MV-4-11 (cell line): ENCODE measurements around the gene PDE2A.

ENCODE experiments used
- DNase-seq: peaks from one replicate; lab custom pipeline; 2025; lab: John Stamatoyannopoulos, UW

Gene PDE2A

DNA sequence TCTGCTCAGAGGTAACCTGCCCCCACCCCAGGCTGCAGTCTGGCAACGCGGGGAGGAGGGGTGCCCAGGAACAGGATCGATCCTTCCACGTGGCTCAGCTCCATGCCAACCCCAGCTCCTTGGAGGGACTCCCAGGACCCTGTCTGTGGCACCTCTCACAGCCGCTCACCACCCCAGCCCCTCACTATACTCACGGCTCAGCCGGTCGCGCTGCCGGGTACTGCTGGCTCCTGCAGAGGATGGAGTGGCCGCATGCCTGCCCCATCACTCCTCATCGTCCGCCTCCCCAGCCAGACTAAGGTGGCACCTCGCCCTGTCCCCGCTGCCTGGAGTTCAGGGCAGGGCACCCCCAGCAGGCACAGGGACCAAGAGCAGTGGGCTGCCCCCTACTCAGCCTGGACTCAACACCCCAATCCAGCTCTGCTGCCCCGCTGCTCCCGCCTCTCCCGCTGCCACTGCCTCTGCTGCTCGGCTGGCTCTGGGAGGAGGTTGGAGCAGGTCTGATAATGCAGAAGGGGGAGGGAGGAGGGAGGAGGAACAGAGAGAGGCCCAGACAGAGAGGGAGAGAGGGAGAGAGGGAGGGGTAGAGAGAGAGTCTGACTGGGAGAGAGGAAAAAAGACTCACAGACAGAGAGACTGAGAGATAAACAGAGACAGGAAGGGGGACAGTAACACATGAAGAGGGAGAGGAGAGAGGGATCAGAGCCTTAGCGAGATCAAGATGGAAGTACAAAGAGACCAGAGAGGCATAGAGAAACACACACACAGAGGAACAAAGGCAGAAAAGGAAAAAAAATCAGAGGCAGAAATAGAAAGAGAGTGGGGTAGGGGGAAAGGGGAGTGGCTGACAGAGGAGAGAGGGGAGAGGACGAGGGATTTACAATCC is at the start of gene PDE2A:
Gene PDE2A (minus strand): TSS at position 480 of the 886 bp plus-strand sequence. CDS start 215 bp downstream, at position 265.
- no peak for DNase-seq

DNA sequence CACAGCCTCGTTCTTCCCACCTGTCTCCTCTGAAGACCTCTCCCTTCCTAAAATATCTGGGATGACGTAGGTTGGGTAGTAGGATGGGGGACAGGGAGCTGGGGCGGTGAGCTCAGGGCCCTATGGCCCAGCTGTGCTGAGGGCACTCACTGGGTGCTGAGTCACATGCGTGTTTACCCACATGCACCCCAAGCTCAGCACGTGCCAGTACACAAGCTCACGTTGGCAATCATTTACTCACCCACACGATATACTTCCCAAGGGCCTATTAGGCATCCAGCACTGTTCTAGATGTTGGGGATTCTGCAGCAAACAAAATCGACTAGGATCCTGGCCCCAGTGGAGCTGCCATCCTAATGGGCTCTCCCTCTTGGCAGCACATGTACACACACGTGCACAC is 49.3 kb upstream of the PDE2A start:
- no peak for DNase-seq

DNA sequence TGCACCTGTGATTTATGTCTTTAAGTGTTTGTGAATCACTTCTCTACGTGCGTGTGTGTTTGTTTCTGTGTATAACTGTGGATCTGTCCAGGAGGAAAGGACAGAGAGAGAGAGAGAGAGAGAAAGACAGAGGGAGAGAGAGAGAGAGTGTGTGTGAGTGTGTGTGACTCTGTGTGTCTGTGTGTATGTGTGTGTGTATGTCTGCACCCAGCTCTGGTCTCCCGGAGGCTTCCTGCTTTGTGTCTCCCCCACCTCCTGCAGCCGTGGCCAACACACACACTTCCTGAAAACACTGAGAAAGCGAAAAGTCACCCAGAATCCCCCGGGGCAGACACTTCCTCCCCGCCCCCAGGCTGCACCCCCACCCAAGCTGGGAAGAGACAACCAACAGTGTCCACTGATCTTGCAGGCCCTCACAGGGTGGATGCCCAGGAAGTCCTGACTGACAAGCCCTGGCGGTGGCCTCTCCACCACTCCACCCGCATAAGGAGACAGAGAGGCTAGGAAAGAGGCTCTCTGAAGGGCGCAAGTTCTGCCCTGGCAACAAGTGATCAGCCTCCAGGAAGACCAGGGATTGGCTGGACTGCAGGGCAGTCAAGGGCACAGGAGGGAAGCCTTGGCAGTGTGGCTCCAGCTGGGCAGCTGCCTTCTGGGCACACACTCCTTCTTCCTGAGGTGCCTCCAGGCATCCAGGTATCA is 48.0 kb upstream of the PDE2A start:
- peak; percentile 90 for DNase-seq

DNA sequence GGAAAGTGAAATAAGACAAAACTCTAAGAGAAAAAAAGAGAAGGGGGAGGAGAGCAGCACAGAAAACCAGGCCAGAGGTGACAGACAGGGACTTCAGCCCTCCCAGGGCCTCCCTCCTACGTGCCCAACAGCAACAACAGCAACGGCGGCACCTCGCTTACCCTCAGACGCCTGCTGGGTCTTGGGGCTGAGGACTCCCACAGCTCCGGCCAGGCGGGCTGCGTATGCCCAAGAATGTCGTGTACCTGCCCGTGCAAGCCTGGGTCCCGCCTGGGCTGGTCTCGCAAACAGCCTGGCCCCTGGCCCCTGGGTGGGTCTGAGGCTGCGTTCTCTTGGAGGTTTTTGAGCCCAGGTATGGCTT is 47.4 kb upstream of the PDE2A start:
- no peak for DNase-seq

DNA sequence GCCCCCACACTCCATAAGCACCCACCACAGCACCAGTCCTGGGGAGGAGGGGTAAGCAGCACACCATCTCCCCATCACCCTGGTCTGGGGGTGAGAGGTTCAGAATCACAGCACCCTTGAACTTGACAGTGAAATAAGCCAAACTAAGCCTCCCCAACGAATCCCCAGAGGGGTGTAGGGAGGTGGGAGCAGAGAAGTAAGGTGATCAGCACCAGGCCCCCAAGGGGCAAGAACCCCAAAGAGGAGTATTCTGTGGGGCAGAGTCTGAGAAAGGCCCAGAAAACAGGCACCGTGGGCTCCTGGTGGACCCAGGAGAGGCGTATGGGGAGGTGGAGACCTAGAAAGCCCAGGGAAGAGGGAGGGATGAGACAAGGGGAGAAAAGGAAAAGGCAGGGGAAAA is 47.1 kb upstream of the PDE2A start:
- no peak for DNase-seq

DNA sequence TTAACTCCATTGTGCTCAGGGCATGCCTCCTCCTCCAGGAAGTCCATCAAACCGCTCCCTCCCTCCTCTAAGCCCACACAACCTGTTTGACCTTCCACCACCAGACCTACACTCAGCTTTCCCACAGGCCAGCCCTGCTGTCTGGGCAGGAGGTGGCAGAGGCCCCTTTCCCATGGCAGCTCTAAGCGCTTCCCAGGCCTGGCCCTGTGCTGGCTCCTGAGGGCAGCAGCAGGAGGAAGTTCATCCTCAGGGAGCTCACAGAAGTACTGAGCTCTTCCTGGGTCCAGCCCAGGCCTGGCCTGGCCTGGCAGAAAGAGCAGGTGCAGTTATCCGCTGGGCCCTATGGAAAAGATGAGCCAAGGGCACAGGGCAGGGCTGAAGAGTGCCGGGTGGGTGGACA is 46.6 kb upstream of the PDE2A start:
- no peak for DNase-seq

DNA sequence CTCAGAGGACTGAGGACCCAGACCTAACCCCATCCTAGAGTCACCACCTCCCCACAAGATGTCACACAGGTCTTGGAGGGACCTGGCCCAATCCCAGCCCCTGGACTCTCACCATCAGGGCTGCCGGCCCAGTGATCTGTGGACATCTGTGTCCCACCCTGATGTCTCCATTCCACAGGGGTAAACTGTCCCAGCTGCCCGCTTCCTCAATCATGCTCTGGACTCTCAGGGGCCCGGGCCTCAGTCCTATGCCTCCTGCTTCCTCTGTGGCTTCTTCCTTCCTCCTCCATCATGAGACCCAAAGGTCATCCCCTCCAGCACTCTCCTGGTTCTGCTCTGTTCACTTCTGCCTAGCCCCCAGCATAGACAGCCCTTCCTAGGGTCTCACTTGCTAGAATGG is 45.8 kb upstream of the PDE2A start:
- peak; percentile 60 for DNase-seq

DNA sequence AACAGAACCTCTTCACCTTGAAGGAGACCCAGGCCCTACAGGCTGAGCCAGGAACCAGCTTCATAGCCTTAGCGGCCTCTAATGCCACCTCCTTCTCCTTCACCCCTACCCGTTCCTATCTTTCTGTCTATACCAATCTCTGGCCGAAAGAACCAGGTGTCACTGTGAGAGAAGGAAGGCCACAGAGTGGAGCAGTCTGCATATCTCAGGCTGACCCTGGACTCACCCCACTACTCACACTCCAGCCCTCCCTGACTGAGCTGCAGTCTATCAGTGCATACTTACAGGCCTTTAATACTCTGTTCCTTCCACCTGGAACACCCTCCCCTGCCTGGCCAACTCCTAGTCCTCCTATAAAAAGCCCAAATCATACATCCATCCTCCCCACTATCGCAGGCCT is 45.3 kb upstream of the PDE2A start:
- no peak for DNase-seq

DNA sequence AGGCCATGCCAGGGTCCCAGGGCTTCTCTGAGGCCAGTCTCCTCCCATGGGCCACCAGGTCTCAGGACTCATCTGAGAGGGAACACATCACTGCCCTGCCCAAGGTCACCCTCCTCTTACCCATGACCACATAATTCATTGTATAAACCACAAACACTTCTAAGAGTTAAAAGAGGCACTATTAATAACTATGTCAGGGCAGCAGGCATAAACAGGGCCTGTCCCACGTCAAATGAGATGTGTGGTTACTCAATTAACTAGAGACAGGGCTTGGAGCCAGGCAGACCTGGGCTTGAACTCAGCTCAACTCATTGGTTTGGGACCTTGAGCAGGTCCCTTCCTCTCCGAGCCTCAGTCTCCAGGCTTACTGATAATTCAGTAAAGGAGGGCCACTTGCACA is 44.9 kb upstream of the PDE2A start:
- peak; percentile 68 for DNase-seq

DNA sequence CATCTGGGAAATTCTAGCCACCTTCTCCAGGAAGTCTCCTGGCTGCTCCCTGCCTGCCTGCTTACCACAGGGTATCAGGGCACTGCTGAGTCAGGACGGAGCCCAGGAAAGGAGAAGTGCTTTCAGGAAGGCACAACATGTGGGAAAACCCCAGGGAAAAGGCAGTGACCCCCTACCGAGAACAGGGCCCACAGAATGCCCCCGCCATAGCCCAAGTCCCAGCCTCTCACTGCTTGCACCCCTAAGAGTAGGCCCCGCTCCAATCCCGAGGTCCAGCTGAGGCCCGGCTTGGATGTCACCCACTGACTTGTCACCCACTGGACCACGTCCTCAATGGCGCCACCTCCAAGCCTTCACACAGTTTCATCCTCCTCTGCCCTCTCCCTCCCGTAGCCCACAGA is 43.9 kb upstream of the PDE2A start:
- no peak for DNase-seq

DNA sequence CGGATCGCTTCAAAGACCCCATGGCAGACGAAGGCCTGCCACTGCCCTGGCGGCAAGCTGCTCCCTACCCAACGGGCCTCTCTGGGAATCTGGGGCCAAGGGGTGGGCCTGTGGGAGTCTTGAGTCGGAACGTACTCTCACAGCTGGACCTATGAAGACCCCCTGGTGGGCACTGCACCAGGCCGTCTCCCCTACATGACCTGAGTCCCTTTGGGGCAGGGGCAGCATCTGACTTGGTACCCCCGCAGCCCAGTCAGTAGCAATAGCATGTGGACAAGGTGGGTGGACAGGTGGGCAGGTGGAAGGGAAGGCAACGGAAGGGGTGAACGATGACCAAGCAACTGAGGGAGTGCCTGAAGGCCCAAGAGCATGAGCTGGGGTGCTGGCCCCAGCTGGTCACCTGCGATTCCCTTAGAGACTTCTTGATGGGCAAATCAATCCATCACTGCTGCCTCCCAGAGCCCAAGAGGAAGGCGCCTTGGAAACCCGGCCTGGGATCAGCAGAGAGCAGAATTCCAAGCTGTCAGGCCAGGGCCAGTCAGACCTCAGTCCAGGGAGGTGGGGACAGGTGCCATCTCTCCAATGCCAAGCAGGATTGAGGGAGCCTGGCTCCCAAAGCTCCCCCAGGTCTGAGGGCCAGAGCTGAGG is 42.7 kb upstream of the PDE2A start:
- no peak for DNase-seq

DNA sequence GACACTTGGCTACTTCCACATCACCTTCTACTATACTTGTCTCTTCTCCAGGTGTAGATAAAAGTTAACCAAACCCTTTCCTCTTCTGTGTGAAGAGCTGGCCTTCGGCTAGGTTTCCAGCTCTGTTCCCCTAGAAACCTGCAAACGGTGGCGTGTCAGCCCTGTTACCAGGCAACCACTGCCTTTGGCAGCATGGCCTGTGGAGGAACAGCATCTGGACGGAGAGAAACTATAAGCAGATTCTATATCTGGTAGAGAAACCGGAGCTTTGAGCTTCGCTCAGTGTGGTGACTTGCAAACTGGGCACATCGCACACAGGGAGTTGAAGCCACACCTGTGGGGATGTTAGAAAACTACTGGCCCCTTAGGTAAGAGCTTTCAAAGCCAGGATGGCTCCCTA is 42.1 kb upstream of the PDE2A start:
- DNase-seq: no peak

DNA sequence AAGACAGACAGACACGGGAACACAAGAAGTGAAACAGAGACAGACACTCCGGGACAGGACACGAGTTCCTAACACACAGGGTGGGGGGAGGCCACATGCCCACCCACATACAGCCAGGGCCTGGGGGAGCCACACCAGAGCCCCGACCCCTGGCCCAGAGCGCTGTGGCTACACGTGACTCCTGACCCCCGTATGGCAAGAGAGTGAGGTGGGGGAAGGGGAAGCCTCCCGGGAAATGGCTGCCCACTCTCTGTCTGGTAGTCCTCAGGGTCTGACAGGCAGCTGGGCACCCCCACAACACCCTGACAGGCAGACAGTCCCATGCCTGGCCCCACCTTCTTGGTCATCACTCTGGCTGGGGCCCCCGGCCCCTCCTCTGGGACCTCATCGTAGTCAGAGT is 38.6 kb upstream of the PDE2A start:
- no peak for DNase-seq

DNA sequence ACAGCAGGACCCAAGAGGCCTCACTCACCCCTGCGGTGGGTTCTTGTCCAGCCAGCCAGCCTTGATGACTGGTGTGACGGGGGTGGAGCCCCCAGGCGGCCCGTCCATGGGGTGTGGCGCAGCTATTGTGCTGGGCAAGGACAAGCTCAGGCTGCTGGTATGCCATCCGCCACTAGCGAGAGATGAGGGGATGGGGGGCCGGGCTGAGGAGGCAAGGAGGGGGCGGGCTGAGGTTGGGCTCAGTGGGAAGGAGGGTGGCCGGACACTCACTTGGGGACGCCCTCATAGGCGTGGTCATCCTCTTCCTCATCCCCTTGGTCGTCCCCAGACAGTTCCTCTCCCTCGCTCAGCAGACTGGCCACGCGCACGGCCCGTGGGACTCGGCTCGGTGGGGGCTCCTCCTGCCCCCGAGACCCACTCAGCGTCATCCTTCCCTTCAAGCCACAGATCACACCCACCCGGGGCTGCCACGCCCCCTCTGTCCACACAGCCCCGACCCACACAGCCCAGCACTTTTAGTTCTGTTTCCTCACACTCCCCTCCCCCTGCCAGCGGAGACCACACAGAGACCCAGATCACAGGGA is 38.0 kb upstream of the PDE2A start:
- DNase-seq: peak; percentile 67

DNA sequence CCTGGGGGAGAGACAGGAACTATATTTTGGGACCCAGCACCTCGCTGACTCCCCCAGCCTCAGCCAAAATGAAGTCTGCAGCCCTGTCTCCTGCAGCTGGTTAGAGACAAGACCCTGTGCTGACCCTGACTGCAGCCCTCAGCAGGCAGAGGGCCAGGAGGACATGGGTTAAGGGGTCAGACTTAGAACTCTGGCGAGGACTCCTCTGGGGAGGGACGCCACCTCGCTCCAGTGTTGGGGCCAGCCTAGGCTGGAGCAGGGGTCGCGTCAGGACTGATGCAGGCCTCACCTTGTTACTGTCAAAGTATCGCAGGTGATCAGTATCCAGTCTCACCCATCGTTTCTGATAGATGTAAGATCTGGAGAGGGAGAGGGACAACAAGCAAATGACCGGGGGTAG is 36.9 kb upstream of the PDE2A start:
- no peak for DNase-seq

DNA sequence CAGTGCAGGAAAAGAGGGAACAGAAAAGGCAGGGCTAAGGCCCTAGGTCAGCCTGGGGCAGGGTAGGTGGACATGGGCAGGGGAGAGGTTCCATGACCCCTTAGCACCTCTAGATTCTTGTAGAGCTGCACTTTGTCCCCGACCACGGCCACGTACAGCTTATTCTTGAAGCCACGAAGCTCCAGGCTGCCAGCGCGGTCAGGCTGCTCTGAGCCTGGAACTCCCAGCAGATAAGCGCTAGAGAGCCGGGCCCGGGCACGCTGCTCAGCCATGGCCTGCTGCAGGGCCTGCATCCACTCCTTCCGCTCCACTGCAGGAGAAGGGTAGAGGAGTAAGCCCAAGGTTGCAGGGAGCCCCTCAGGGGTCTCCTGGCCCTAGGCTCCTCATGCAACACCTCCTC is 36.1 kb upstream of the PDE2A start:
- DNase-seq: no peak

DNA sequence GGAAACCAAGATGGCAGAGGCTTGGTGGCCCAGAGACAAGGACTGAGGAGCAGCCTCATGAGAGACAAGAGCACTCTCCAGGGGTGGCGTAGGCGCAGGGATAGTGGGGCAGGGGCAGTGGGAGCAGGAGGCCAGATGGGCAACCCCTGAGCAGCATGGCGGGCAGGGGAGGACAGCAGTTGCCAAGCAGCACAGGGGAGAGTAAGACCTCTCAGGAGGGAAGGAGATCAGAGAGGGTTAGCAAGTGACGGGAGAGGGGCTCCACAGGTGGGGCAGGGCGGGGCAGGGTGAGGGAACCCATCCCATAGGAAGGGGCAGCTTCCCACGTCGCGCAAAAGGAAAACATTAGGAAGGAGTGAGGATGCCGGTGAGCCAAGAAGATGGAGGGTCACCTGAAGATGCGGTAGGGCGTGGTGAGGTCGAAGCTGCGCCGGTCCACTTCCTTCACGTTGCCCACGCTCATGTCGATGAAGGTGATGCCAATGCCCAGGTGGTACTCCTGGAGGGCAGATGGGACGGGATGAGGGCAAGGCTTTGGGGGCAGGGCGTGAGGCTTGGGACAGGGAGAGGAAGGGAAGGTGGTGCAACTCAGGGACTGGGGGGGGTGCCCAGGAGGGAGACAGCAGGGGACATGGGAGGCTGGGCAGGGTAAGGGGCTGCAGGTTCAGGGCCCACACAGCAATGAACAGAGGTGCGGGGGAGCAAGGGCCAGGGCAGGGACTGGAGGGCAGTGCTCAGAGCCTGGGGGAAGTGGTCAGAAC is 35.4 kb upstream of the PDE2A start:
- no peak for DNase-seq

DNA sequence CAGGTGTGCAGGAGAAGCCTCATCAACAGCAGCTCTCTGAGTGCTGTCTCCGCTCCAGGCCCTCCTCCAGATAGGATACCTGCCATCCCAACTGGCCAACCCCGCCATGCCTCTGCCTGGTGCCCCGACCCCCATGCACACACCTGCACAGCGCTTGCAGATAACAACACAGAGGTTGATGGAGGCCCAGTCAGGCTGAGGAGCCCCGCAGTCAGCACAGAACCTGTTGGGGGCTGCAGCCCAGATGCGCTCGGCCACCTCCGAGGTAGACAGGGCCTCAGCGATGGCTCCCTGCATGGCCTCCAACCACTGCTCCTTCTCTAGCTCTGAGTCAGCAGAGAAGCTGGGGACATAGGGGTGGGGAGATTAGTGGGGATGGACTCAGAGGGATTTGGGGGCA is 32.8 kb upstream of the PDE2A start:
- no peak for DNase-seq

DNA sequence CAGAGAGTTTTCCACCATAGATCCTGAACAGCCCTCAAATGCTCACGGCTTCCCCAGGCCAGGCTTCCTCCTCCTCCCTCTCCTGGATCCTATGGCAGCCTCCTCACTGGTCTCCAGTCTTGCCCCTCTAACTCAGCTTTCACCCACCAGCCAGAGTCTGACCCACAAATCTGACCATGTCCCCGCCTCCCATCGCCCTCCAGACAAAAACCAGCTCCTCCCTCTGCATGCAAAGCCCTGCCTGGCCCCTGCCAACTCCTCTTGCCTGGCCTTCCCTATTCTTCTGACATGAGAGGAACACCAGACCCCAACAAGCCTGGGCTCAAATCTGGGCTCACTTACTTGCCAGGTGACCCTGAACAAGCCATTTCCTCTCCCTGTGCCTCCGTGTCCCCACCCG is 32.4 kb upstream of the PDE2A start:
- no peak for DNase-seq

DNA sequence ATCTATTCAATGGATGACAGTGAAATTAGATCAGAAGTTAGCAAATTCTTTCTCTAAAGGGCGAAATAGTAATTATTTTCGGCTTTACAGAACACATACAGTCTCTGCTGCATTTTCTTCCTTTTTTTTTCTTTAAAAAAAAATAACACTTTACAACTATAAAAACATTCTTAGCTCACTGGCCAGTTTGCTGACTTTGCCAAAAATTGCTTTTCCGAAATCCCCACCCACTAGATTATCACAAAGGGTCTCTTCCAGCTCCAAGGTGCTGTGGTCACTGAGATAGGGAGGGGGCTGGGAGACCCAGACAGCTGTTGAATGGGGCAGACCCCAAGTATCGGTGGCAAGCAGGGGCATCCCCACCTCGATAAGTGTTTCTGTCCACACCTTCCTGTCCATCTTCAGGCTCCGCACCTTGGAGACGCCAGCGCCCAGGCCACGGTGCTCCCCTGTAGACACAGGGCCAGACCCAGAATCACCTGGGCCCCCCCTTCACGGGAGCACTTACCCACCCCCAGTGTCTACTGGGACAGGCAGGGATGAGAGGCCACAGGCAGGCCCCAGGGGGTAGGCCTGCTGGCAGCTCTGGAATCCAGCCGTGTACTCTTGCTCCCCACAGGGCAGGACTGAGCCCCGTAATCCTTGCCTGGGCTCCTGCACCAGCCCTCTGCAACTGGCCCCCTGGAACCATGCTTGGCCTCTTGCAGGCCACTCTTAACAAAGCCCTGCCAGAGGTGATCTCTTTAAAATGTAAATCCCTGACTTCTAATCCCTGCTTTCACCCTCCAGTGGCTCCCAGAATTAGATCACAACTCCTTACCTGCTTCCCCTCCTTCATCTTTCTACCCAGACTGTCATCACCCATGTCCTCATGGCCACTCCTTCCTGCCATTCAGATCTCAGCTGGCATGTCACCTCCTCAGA is 31.5 kb upstream of the PDE2A start:
- DNase-seq: no peak

DNA sequence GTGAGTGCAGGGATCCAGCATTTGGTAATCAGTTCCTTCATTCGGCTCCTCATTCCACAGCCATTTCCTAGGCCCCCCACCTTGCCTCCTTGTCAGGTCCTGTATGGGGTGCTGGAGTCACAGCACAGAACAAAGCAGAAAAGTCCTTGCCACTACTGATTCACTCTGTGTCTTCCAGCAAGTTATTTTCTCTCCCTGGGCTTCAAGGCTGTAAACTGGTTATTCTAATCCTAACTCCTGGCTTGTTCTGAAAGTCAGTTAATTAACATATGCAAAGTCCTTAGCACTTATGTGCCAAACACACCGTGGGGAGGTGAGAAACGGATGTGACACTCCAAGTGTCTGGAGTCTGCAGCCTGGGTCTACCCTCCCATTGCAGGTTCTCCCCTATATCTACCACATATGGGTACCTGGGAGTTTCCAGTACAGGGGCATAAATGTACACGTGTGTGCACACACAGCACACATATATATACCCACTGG is 30.6 kb upstream of the PDE2A start:
- DNase-seq: no peak
